Testis (tissue), 2 donors: Measurements from ENCODE around the gene ZC3HAV1.

Experiments used
- POLR2A ChIP-seq: fragments of 450-650 bp; IDR thresholded peaks from one replicate; pipeline ENCODE4 v1.6.1; 2017; ENCODE audit warnings: antibody characterized with exemption, mild to moderate bottlenecking, moderate library complexity
- TF ChIP-seq, protein P1 (sequence below), 3 experiments: fragments of 450-650 bp in 2 of 3; fragments of 200-600 bp in 1 of 3; sonication (generic) in 1 of 3; IDR thresholded peaks; one replicate each; pipeline ENCODE4 v1.5.1; 2016 to 2019; ENCODE audit warnings: antibody characterized with exemption in 3 of 3, mild to moderate bottlenecking in 2 of 3, moderate library complexity in 1 of 3

DNA sequence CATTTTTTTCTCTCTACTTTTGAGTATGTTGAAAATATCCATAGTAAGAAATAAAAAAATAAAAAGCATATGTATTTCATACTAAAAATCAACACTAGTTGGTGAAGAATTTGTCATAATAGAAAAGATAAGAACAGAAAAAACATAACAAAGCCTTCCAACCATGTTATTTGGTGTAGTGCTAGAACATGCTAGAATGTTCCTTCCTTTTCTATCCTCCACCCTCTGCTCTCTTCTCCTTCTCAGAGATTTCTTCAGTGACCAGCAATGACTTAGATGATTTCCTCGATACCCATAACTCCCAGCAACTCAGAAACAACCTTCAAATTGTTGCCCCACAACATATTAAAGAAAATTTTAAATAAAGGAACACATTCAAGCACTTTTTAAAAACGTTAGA, 2.6 kb downstream of the ZC3HAV1 start:
- TF ChIP-seq, protein P1, sequence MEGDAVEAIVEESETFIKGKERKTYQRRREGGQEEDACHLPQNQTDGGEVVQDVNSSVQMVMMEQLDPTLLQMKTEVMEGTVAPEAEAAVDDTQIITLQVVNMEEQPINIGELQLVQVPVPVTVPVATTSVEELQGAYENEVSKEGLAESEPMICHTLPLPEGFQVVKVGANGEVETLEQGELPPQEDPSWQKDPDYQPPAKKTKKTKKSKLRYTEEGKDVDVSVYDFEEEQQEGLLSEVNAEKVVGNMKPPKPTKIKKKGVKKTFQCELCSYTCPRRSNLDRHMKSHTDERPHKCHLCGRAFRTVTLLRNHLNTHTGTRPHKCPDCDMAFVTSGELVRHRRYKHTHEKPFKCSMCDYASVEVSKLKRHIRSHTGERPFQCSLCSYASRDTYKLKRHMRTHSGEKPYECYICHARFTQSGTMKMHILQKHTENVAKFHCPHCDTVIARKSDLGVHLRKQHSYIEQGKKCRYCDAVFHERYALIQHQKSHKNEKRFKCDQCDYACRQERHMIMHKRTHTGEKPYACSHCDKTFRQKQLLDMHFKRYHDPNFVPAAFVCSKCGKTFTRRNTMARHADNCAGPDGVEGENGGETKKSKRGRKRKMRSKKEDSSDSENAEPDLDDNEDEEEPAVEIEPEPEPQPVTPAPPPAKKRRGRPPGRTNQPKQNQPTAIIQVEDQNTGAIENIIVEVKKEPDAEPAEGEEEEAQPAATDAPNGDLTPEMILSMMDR (IDR thresholded peaks at IDR 0.05) = no peak
- TF ChIP-seq POLR2A = no peak
